Prostate gland (tissue), 2 donors: Measurements from ENCODE around the gene CRLF1. TPM values are rescaled to one million over a fixed set of nuclear protein-coding genes. Genes with fewer than 3 reads are reported as not detected.

Source experiments
- DNase-seq: peaks from one replicate; pipeline ENCODE4 v3.0.0-alpha.2; 2019; ENCODE audit warnings: low spot score
- H3K27ac ChIP-seq, 2 donors: fragments of 200-600 bp; sonication (generic); 2 replicates each; pipeline ENCODE4 v1.5.1; 2017 to 2019
- H3K27me3 ChIP-seq: fragments of 200-600 bp; sonication (generic); replicated peaks from 2 replicates; pipeline ENCODE4 v1.5.1; 2019; ENCODE audit not compliant: insufficient read depth
- H3K36me3 ChIP-seq, 2 donors: fragments of 200-600 bp; sonication (generic); 1 replicate in 1 of 2; 2 replicates in 1 of 2; pipeline versions ENCODE4 v1.5.1 to v1.8.1; 2017 to 2019
- H3K4me1 ChIP-seq: fragments of 200-600 bp; sonication (generic); replicated peaks from 2 replicates; pipeline ENCODE4 v1.5.1; 2019
- H3K4me3 ChIP-seq, 2 donors: fragments of 200-600 bp; sonication (generic); 2 replicates each; pipeline ENCODE4 v1.5.1; 2017 to 2019
- H3K9me3 ChIP-seq: fragments of 200-600 bp; sonication (generic); 2 replicates; pipeline ENCODE4 v1.5.1; 2017
- POLR2A ChIP-seq: fragments of 450-650 bp; IDR thresholded peaks from one replicate; pipeline ENCODE4 v1.6.1; 2016; ENCODE audit warnings: antibody characterized with exemption, mild to moderate bottlenecking
- POLR2AphosphoS5 ChIP-seq: sonication (generic); formaldehyde crosslinking; IDR thresholded peaks from one replicate; pipeline ENCODE4 v1.6.1; 2017; ENCODE audit warnings: antibody characterized with exemption
- WGBS: methylation state at CpG from one replicate; pipeline ENCODE4 v1.1.5; 2018; 5-methylcytosine and 5-hydroxymethylcytosine counted together
- intact Hi-C: fragments of 100-400 bp; cut with DNase I; formaldehyde crosslinking; loops from one replicate; pipeline ENCODE4 v1.14.2; 2022
- total RNA-seq, 2 donors: library from RNA; depleted of rRNA; stranded (reverse); fragments of >200 nt; gene quantifications; one replicate each; pipeline ENCODE4 v1.1.0, GENCODE V29; 2016
- TF ChIP-seq, protein P1 (sequence below), 4 experiments: fragments of 200-600 bp in 2 of 4; fragments of 450-650 bp in 2 of 4; sonication (generic) in 2 of 4; IDR thresholded peaks; 1 replicate in 3 of 4; 2 replicates in 1 of 4; pipeline ENCODE4 v1.5.1; 2016 to 2019; ENCODE audit warnings: antibody characterized with exemption in 4 of 4, mild to moderate bottlenecking in 2 of 4, moderate library complexity in 2 of 4

Gene CRLF1
- total RNA-seq, 2 donors from 2014 or later = 2.6 to 12.6 TPM

DNA sequence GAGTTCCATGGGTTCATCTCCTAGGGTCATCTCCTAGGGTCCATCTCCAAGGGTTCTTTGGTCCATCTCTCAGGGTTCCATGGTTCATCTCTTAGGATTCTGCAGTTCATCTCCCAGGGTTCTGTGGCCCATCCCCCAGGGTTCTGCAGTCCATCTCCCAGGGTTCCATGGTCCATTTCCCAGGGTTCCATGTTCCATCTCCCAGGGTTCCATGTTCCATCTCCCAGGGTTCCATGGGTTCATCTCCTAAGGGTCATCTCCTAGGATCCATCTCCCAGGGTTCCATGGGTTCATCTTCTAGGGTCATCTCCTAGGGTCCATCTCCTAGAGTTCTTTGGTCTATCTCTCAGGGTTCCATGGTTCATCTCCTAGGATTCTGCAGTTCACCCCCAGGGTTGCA, 11.0 kb upstream of the CRLF1 start:
- intact Hi-C loops = no loop called here
- TF ChIP-seq POLR2AphosphoS5 = no peak
- TF ChIP-seq, protein P1, sequence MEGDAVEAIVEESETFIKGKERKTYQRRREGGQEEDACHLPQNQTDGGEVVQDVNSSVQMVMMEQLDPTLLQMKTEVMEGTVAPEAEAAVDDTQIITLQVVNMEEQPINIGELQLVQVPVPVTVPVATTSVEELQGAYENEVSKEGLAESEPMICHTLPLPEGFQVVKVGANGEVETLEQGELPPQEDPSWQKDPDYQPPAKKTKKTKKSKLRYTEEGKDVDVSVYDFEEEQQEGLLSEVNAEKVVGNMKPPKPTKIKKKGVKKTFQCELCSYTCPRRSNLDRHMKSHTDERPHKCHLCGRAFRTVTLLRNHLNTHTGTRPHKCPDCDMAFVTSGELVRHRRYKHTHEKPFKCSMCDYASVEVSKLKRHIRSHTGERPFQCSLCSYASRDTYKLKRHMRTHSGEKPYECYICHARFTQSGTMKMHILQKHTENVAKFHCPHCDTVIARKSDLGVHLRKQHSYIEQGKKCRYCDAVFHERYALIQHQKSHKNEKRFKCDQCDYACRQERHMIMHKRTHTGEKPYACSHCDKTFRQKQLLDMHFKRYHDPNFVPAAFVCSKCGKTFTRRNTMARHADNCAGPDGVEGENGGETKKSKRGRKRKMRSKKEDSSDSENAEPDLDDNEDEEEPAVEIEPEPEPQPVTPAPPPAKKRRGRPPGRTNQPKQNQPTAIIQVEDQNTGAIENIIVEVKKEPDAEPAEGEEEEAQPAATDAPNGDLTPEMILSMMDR (IDR thresholded peaks at IDR 0.05) = no peak
- TF ChIP-seq POLR2A = no peak
- Histone ChIP-seq H3K27me3 (peaks cover 10% of the 10 kb centered on the region), H3K4me1 (peaks cover 2% of the 10 kb centered on the region), H3K27ac (no peak overlapping the region), H3K36me3 (no peaks in the 10 kb centered on the region), H3K9me3 (no peaks in the 10 kb centered on the region), H3K4me3 (no peak overlapping the region)
- DNase-seq = no peak

- H3K4me1 ChIP-seq = peaks cover 8% of the 10 kb centered on the region
- H3K4me3 ChIP-seq = no peak overlapping the region
- no peak for DNase-seq
- no peak overlapping the region for H3K27ac ChIP-seq
- H3K27me3 ChIP-seq = peaks cover 19% of the 10 kb centered on the region
- H3K36me3 ChIP-seq = no peaks in the 10 kb centered on the region
- no peaks in the 10 kb centered on the region for H3K9me3 ChIP-seq
- TF ChIP-seq POLR2AphosphoS5 = no peak
- TF ChIP-seq POLR2A = no peak
- TF ChIP-seq, protein P1 (IDR thresholded peaks at IDR 0.05) = no peak
- 90% methylated on average over 3 of the region's 3 CpGs for WGBS
- intact Hi-C loops = no loop called here
These were observed 9.4 kb upstream of the CRLF1 start for GRCh38 chr19:18616023-18616422.

DNA sequence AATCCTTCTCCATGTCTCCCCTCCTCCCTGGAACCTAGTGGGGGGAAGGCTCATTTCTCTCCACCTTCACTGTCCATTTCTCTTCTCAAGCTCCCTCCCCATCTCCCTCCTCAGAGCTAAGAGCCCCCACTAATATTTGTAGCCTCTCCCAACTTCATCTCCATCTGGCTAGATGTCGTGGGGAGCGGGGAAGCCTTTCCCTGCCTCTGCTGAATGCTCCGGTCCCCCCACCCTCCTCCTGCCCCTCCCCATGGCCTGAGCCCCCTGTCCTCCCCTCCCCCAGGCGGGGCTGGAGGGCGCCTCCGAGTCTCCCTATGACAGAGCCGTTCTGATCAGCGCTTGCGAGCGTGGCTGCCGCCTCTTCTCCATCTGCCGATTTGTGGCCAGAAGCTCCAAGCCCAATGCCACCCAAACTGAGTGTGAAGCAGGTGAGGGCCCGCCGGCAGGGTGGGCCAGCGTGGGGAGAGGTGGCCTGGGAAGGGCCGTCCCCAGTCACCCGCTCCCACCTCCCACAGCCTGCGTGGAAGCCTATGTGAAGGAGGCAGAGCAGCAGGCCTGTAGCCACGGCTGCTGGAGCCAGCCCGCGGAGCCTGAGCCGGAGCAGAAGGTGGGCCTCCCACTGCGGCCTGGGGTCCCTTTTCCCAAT, 7.1 kb upstream of the CRLF1 start:
- Histone ChIP-seq H3K36me3 (no peaks in the 10 kb centered on the region), H3K4me1 (peaks cover 8% of the 10 kb centered on the region), H3K27ac (no peak overlapping the region), H3K27me3 (peaks cover 40% of the 10 kb centered on the region), H3K4me3 (no peak overlapping the region), H3K9me3 (no peaks in the 10 kb centered on the region)
- DNase-seq = no peak
- intact Hi-C loops = no loop called here
- TF ChIP-seq, protein P1 (IDR thresholded peaks at IDR 0.05) = no peak
- 66% methylated on average over 23 of the region's 23 CpGs for WGBS

DNA sequence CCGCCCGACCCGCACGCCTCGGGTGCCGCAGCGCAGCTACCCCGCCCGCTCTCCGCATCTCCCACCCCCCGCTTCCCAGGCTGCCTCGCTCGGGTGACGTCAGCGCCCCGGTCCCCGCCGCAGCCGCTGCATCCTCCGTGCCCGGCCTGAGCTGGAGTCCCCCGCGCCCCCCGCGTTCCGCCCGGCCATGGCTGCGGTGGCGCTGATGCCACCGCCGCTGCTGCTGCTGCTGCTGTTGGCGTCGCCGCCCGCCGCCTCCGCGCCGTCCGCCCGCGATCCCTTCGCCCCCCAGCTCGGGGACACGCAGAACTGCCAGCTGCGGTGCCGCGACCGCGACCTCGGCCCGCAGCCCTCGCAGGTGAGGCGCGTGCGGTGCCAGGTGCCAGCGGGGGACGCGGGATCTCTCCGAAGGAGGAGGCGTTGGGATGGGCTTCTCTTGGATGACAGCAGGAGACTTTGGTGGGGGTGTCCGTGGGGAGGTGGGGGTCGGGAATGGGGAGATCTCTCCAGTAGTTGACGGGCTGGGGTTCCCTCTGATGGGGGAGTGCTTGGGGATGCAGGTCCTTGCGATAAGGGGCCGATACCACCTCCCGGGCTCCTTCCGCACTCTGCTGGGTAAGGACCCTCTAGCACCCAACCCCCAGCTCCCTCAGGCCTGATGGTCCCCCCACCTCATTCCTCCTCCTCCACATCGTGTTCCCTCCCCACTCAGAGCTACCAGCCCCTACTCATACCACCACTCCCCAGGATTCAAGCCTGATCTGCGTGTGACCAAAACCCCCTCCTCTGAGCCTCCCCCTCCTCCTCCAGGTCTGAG, 6.4 kb upstream of the CRLF1 start, which contains the start of gene TMEM59L:
TSS of gene TMEM59L (plus strand) at position 99 of the 817 bp plus-strand sequence. CDS start at position 188, 89 bp downstream.
- intact Hi-C loops = no loop called here
- Histone ChIP-seq H3K4me3 (peak within 1 kb of the TSS; percentile 20 to 31), H3K36me3 (no peaks in the 10 kb centered on the region), H3K27me3 (peaks cover 47% of the 10 kb centered on the region), H3K4me1 (peaks cover 8% of the 10 kb centered on the region), H3K27ac (no peak within 1 kb of the TSS), H3K9me3 (no peaks in the 10 kb centered on the region)
- 5% methylated on average over 56 of the region's 70 CpGs for WGBS
- TF ChIP-seq POLR2AphosphoS5 (no peak), POLR2A (no peak)
- TF ChIP-seq, protein P1 (IDR thresholded peaks at IDR 0.05) = no peak
- DNase-seq = no peak
